ENCODE data around the gene WNT3A. TPM values are rescaled to one million over a fixed set of nuclear protein-coding genes. Genes with fewer than 3 reads are reported as not detected.

The WNT3A gene
- total RNA-seq, 4 donors from 2014 or later = 0.76 to 2.7 (median 1.3) TPM

DNA sequence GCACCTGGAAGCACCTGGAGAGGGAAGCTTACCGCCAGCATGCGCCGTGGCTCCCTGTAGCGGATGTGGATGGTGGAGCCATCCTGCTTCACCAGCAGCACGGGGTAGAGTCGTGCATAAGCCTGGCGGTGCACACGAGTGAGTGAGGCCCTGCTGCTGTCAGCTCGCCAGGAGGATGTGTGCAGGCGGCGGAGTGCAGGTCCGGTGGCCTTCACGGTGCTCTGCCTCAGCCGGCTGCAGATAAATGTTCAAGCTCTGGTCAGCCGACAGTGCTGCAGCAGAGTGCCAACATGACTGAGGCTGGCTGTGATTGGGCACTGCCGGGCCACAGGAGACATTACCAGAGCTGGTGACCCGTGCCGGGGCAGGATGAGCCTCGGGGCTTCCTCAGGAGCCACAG lies 100.8 kb downstream of the WNT3A start:
- Histone ChIP-seq H3K27ac (peak overlapping the region in 1 of 4 donors; percentile 91), H3K27me3 (no peaks in the 10 kb centered on the region), H3K4me1 (peaks cover 13 to 42% (median 22%) of the 10 kb centered on the region in 3 donors), H3K4me3 (no peak overlapping the region), H3K9me3 (no peaks in the 10 kb centered on the region), H3K36me3 (peaks cover 0 to 29% (median 8%) of the 10 kb centered on the region in 3 donors)
- no CpG with 5 or more reads among the region's 19 CpGs for WGBS, 2 donors
- no peak for DNase-seq
- intact Hi-C loops (cut with DNase I) = loop anchor here (10.0 kb wide), 1 partner anchor 57 kb away; the partner anchor contains the start of gene IBA57
- TF ChIP-seq, protein P1, sequence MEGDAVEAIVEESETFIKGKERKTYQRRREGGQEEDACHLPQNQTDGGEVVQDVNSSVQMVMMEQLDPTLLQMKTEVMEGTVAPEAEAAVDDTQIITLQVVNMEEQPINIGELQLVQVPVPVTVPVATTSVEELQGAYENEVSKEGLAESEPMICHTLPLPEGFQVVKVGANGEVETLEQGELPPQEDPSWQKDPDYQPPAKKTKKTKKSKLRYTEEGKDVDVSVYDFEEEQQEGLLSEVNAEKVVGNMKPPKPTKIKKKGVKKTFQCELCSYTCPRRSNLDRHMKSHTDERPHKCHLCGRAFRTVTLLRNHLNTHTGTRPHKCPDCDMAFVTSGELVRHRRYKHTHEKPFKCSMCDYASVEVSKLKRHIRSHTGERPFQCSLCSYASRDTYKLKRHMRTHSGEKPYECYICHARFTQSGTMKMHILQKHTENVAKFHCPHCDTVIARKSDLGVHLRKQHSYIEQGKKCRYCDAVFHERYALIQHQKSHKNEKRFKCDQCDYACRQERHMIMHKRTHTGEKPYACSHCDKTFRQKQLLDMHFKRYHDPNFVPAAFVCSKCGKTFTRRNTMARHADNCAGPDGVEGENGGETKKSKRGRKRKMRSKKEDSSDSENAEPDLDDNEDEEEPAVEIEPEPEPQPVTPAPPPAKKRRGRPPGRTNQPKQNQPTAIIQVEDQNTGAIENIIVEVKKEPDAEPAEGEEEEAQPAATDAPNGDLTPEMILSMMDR (IDR thresholded peaks at IDR 0.05) = no peak
- no peak for TF ChIP-seq POLR2A (IDR thresholded peaks at IDR 0.05)

DNA sequence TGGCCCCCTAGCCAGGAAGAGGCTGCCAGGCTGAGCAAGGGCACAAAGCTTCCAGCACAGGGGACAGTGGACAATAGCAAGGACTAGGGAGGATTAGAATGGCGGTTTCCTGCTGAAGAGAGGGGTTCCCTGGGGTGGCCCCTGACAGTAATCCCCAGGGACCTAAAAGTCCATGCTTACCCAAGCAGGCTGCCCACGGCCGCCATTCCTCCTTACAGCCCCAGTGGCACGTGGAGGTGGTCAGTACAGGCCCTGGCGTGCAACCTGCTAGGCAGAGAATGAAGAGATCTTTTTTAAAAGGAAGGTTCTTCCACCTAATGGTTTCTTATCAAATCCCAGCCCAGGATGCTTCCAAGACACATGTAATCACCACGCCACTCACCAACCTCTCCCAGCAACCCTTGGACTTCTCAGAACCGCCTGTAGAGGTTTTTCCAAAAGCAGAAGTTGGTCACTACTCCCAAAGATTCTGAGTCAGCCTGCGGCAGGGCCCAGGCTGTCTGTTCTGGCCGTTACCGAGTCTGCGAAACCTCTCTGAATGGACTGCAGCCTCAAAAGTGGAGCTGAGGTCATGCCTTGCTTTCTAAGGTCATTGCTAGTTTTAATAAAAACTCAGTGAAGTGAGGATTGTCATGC lies 101.4 kb downstream of the WNT3A start:
- H3K27me3 ChIP-seq = no peaks in the 10 kb centered on the region
- peaks cover 0 to 29% (median 8%) of the 10 kb centered on the region in 3 donors for H3K36me3 ChIP-seq
- 58 to 61% methylated on average over 8 to 10 of the region's 11 CpGs for WGBS, 2 donors
- peaks cover 13 to 41% (median 22%) of the 10 kb centered on the region in 3 donors for H3K4me1 ChIP-seq
- TF ChIP-seq, protein P1 (IDR thresholded peaks at IDR 0.05) = no peak
- no peak for TF ChIP-seq POLR2A (IDR thresholded peaks at IDR 0.05)
- peak overlapping the region; percentile 73 to 95 (median 80) for H3K4me3 ChIP-seq
- DNase-seq = no peak
- intact Hi-C loops (cut with DNase I) = loop anchor here (10.0 kb wide), 1 partner anchor 57 kb away; the partner anchor contains the start of gene IBA57
- no peaks in the 10 kb centered on the region for H3K9me3 ChIP-seq
- peak overlapping the region; percentile 91 to 96 (median 92) for H3K27ac ChIP-seq

DNA sequence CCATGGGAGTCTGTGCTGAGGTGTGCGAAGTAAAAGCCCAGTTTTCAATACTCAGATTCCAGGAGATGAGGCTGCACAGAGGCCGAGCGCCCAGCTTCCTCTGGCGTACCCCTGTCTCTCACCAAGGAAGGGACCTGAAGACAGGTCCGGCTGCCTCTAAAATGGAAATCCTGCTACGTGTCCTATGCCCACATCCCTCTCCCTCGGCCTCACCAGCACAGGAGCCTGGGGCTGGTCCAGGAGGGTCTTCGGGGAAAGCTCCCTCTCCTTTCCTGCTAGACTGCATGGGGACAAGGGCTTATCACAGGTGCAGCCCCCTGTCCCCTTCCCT lies 101.9 kb downstream of the WNT3A start:
- peak overlapping the region; percentile 73 to 95 (median 80) for H3K4me3 ChIP-seq
- H3K9me3 ChIP-seq = no peaks in the 10 kb centered on the region
- no peaks in the 10 kb centered on the region for H3K27me3 ChIP-seq
- peaks cover 13 to 37% (median 19%) of the 10 kb centered on the region in 3 donors for H3K4me1 ChIP-seq
- DNase-seq = no peak
- TF ChIP-seq POLR2A (IDR thresholded peaks at IDR 0.05) = no peak
- TF ChIP-seq, protein P1 (IDR thresholded peaks at IDR 0.05) = no peak
- intact Hi-C loops (cut with DNase I) = loop anchor here (10.0 kb wide), 1 partner anchor 56 kb away; the partner anchor contains the start of gene IBA57
- WGBS, 2 donors = 0 to 7% methylated on average over 3 to 5 of the region's 8 CpGs
- H3K27ac ChIP-seq = peak overlapping the region; percentile 91 to 96 (median 92)
- peaks cover 0 to 29% (median 8%) of the 10 kb centered on the region in 3 donors for H3K36me3 ChIP-seq

DNA sequence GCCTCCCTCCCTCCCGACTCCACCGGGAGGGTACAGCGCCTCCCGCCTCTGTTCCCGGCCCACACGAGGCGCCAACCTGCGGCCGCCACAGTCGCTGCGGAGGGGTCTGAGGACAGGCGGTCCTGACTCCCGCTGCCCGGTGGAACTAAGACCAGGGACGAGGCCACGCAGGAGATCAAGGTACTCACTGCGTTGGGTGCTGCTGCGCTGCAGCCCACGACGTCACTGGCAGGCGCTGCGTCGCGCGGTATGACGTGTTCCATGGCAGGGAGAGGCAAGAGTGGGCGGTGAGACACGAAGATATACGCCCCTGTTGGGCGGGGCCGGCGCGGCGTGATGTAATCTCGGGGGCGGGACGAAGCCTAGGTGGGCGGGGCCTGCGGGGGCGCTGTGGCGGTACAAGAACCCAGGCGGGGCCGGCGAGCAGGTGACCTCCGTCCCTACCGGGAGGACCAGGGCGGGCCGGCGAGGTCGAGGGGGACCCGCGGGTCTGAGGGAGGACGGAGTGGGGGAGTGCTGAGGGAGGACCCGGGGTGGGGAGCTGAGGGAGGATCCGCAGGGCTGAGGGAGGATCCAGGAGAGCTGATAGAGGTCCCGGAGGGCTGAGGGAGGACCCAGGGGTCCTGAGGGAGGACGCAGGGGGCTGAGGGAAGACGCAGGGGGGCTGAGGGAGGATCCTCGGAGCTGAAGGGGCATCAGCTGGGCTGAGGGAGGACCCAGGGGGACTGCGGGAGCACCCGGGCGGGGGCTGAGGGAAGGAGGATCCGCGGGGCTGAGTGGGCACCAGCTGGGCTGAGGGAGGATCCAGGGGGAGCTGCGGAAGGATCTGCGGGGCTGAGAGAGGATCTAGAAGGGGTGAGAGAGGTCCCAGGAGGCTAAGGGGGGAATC lies 102.5 kb downstream of the WNT3A start, which contains the start of gene MRPL55:
TSS of gene MRPL55 (minus strand) at position 227 of the 889 bp plus-strand sequence. CDS start 1,039 bp downstream, outside the sequence.
- 0% methylated on average over 14 to 21 of the region's 66 CpGs for WGBS, 2 donors
- Histone ChIP-seq H3K27me3 (no peaks in the 10 kb centered on the region), H3K36me3 (peaks cover 0 to 29% (median 8%) of the 10 kb centered on the region in 3 donors), H3K4me3 (peak within 1 kb of the TSS; percentile 73 to 95 (median 80)), H3K9me3 (no peaks in the 10 kb centered on the region), H3K4me1 (peaks cover 13 to 31% (median 19%) of the 10 kb centered on the region in 3 donors), H3K27ac (peak within 1 kb of the TSS; percentile 91 to 96 (median 92))
- DNase-seq = peak; percentile 89
- intact Hi-C loops (cut with DNase I) = loop anchor here (10.0 kb wide), 1 partner anchor 55 kb away; the partner anchor contains the start of gene IBA57
- TF ChIP-seq, protein P1 (IDR thresholded peaks at IDR 0.05) = peak in 2 of 6 experiments; percentile 5 to 45
- TF ChIP-seq POLR2A (IDR thresholded peaks at IDR 0.05) = peak in 3 of 4 donors; percentile 87 to 97 (median 87)

Data from esophagus squamous epithelium (tissue), 5 donors.